ENCODE results near the gene CHST15.

DNA sequence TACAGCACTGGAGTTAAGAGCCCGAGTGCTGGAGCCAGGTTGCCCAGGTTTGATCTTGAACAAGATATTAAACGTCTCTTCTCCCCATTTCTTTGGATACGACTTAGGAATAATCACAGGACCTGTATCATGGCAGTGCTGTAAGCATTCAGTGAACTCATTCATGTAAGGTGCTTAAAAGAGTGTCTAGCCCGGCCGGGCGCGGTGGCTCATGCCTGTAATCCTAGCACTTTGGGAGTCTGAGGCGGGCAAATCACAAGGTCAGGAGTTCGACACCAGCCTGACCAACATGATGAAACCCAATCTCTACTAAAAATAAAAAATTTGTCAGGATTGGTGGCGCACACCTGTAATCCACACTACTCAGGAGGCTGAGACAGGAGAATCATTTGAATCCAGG lies 40.8 kb downstream of the CHST15 start:
- TF ChIP-seq POLR2A (IDR thresholded peaks at IDR 0.05; ENCODE audit: low read depth, low read length) (no peak), TAF1 (IDR thresholded peaks at IDR 0.05; ENCODE audit: low read depth, low read length) (no peak), POLR2AphosphoS5 (IDR thresholded peaks at IDR 0.05; ENCODE audit: low read depth, low read length) (no peak)

Data from GM12891 (cell line).